Measurements from ENCODE around the gene ZFP57.

ZFP57 gene

GRCh38 chr6:29724937-29725869 lies 44.3 kb upstream of the ZFP57 start:
- H3K27ac ChIP-seq: no peak overlapping the region
- no peak overlapping the region for H3K9ac ChIP-seq (ENCODE audit: insufficient read length)
- no peaks in the 10 kb centered on the region for H3K9me3 ChIP-seq (ENCODE audit: low read depth, low read length)
- H3K4me3 ChIP-seq: no peak overlapping the region
- no peak for DNase-seq (ENCODE audit: low read depth, low spot score)
- no peak for TF ChIP-seq FOXP2 (optimal IDR thresholded peaks at IDR 0.05; ENCODE audit: control extremely low read depth, extremely low read length, insufficient read depth)
- no peak for TF ChIP-seq POLR2AphosphoS5 (IDR thresholded peaks at IDR 0.05; ENCODE audit: borderline replicate concordance, low read depth, low read length)
- TF ChIP-seq EZH2 (IDR thresholded peaks at IDR 0.05): no peak
- no peaks in the 10 kb centered on the region for H3K36me3 ChIP-seq (ENCODE audit: insufficient read depth, low read length)

GRCh38 chr6:29723666-29724588 lies 43.0 kb upstream of the ZFP57 start:
- Histone ChIP-seq H3K9ac (ENCODE audit: insufficient read length) (peak overlapping the region; percentile 66), H3K36me3 (ENCODE audit: insufficient read depth, low read length) (no peaks in the 10 kb centered on the region), H3K9me3 (ENCODE audit: low read depth, low read length) (no peaks in the 10 kb centered on the region), H3K4me3 (peak overlapping the region; percentile 88), H3K27ac (no peak overlapping the region)
- DNase-seq (ENCODE audit: low read depth, low spot score): no peak
- TF ChIP-seq FOXP2 (optimal IDR thresholded peaks at IDR 0.05; ENCODE audit: control extremely low read depth, extremely low read length, insufficient read depth): no peak
- no peak for TF ChIP-seq POLR2AphosphoS5 (IDR thresholded peaks at IDR 0.05; ENCODE audit: borderline replicate concordance, low read depth, low read length)
- TF ChIP-seq EZH2 (IDR thresholded peaks at IDR 0.05): no peak

- Histone ChIP-seq H3K36me3 (ENCODE audit: insufficient read depth, low read length) (no peaks in the 10 kb centered on the region), H3K9ac (ENCODE audit: insufficient read length) (peak within 1 kb of the TSS; percentile 66), H3K9me3 (ENCODE audit: low read depth, low read length) (no peaks in the 10 kb centered on the region), H3K4me3 (peak within 1 kb of the TSS; percentile 88), H3K27ac (no peak within 1 kb of the TSS)
- TF ChIP-seq EZH2 (IDR thresholded peaks at IDR 0.05) (no peak), POLR2AphosphoS5 (IDR thresholded peaks at IDR 0.05; ENCODE audit: borderline replicate concordance, low read depth, low read length) (peak; percentile 24; the same call in 1 of the 2 replicates)
- DNase-seq (ENCODE audit: low read depth, low spot score): peak; percentile 40
Observed at GRCh38 chr6:29723262-29723665, 42.3 kb upstream of the ZFP57 start, which contains the start of gene HLA-F. HLA-F (plus strand) TSS chr6:29723434; CDS start chr6:29723464, 30 bp downstream.

DNA sequence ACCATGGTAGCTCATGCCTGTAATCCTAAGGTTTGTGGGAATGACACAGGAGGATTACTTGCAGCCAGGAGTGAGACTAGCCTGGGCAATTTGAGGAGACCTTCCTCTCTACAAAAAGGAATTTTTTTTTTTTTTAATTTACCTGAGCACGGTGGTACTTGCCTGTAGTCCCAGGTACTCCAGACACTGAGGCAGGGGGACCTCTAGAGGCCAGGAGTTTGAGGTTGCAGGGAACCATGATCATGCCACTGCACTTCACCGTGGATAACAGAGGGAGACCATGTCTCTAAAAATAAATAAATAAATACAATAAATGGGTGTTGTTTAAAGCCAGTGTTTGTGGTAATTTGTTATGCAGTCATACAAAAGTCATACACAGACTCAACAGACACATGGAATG lies 39.9 kb upstream of the ZFP57 start:
- no peak overlapping the region for H3K4me3 ChIP-seq
- no peaks in the 10 kb centered on the region for H3K9me3 ChIP-seq (ENCODE audit: low read depth, low read length)
- no peak overlapping the region for H3K27ac ChIP-seq
- H3K36me3 ChIP-seq (ENCODE audit: insufficient read depth, low read length): no peaks in the 10 kb centered on the region
- no peak for TF ChIP-seq EZH2 (IDR thresholded peaks at IDR 0.05)
- no peak for TF ChIP-seq FOXP2 (optimal IDR thresholded peaks at IDR 0.05; ENCODE audit: control extremely low read depth, extremely low read length, insufficient read depth)
- TF ChIP-seq POLR2AphosphoS5 (IDR thresholded peaks at IDR 0.05; ENCODE audit: borderline replicate concordance, low read depth, low read length): no peak
- no peak for DNase-seq (ENCODE audit: low read depth, low spot score)
- no peak overlapping the region for H3K9ac ChIP-seq (ENCODE audit: insufficient read length)

DNA sequence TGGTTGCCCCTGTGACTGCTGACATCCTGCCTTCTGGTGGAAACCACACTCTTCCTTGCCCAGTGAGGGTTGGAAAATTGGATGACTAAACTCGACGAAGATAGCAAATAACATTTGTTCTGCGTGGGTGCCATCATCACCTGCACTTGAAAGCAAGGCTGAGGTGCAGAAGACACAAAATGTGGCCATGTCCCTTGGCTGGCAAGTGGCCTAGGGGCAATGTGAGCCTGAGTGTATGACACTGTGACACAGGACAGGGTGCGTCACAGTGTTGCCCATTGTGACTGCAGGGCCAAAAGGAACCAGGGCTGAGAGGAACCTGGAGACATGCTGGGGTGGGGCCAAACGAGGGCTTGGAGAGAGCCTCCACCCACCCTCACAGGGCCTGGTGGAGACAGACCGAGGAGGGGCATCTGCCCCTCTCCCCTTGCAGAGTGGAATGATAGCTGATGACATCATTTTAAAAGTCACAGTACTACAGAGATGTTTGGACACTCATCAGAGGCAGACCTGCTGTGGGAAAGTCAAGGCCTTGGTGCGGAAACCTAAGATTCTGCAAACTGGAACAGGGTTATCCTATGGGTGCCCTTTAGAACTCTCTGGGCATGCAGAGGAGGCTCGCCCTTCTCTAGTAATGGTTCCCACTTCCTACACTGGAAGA lies 29.5 kb upstream of the ZFP57 start:
- Histone ChIP-seq H3K36me3 (ENCODE audit: insufficient read depth, low read length) (no peaks in the 10 kb centered on the region), H3K9me3 (ENCODE audit: low read depth, low read length) (no peaks in the 10 kb centered on the region), H3K27ac (no peak overlapping the region), H3K9ac (ENCODE audit: insufficient read length) (no peak overlapping the region), H3K4me3 (no peak overlapping the region)
- TF ChIP-seq EZH2 (IDR thresholded peaks at IDR 0.05): no peak
- no peak for TF ChIP-seq FOXP2 (optimal IDR thresholded peaks at IDR 0.05; ENCODE audit: control extremely low read depth, extremely low read length, insufficient read depth)
- no peak for TF ChIP-seq POLR2AphosphoS5 (IDR thresholded peaks at IDR 0.05; ENCODE audit: borderline replicate concordance, low read depth, low read length)
- DNase-seq (ENCODE audit: low read depth, low spot score): no peak

- Histone ChIP-seq H3K9me3 (ENCODE audit: low read depth, low read length) (no peaks in the 10 kb centered on the region), H3K9ac (ENCODE audit: insufficient read length) (no peak overlapping the region), H3K4me3 (no peak overlapping the region), H3K27ac (no peak overlapping the region), H3K36me3 (ENCODE audit: insufficient read depth, low read length) (no peaks in the 10 kb centered on the region)
- no peak for DNase-seq (ENCODE audit: low read depth, low spot score)
- TF ChIP-seq EZH2 (IDR thresholded peaks at IDR 0.05) (no peak), FOXP2 (optimal IDR thresholded peaks at IDR 0.05; ENCODE audit: control extremely low read depth, extremely low read length, insufficient read depth) (no peak), POLR2AphosphoS5 (IDR thresholded peaks at IDR 0.05; ENCODE audit: borderline replicate concordance, low read depth, low read length) (no peak)
Observed at GRCh38 chr6:29709188-29709587, 28.2 kb upstream of the ZFP57 start.

DNA sequence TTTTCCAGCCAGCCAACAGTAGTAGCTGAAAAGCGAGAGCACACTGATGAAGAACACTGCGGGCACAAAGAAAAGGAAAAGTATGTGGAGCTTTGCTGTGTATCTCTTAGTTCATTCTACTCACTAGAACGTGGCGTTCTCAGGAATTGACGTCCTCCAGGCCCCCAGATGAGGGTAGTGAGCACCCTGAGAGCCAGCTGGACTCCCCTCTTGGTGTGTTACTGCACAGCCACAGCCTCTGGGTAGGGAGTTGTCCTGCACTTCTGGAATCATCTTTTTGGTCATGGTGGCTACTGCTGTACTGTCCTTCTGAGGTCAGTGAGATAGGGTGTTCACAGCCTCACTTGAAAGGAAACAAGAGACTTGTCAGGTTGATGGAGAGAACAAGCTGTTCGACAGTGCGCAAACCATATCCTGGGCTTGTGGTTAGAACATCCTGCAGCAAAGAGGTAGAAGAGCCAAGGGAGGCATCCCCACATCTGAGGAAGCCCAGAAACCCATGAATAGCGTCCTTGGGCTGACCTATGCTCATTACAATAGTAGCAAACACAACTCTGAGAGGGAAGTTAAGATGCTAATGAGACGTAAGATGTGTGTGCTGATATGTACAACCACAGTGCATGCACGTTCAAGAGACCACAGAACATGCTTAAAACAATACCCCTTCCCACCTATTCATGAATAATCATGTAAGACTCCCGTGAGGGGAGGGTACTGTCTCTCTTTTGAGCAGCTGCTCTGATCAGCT lies 27.7 kb upstream of the ZFP57 start:
- Histone ChIP-seq H3K4me3 (no peak overlapping the region), H3K36me3 (ENCODE audit: insufficient read depth, low read length) (no peaks in the 10 kb centered on the region), H3K9ac (ENCODE audit: insufficient read length) (no peak overlapping the region), H3K9me3 (ENCODE audit: low read depth, low read length) (no peaks in the 10 kb centered on the region), H3K27ac (no peak overlapping the region)
- no peak for TF ChIP-seq EZH2 (IDR thresholded peaks at IDR 0.05)
- TF ChIP-seq POLR2AphosphoS5 (IDR thresholded peaks at IDR 0.05; ENCODE audit: borderline replicate concordance, low read depth, low read length): no peak
- no peak for TF ChIP-seq FOXP2 (optimal IDR thresholded peaks at IDR 0.05; ENCODE audit: control extremely low read depth, extremely low read length, insufficient read depth)
- no peak for DNase-seq (ENCODE audit: low read depth, low spot score)

Data from SK-N-MC (cell line).